ENCODE measurements around the gene VPS26A.

DNA sequence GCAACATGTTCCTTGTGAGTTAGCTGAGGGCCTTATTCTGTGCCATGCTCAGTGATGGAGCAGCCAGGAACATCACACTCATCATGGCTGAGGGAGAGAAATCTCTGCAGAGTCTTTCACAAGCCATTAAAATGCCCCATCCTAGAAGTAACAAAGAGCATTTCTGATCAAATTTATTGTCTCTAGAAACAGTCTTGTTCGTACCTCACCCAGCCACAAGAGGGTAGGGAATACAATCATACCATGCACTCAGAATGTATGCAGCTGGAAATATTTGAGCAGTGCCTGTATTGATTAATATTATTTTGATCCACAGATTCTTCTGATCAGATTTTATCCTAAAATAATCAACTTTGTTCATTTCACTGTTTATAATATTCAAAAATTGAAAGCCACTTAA, 17.3 kb downstream of the VPS26A start:
- TF ChIP-seq, protein P1, sequence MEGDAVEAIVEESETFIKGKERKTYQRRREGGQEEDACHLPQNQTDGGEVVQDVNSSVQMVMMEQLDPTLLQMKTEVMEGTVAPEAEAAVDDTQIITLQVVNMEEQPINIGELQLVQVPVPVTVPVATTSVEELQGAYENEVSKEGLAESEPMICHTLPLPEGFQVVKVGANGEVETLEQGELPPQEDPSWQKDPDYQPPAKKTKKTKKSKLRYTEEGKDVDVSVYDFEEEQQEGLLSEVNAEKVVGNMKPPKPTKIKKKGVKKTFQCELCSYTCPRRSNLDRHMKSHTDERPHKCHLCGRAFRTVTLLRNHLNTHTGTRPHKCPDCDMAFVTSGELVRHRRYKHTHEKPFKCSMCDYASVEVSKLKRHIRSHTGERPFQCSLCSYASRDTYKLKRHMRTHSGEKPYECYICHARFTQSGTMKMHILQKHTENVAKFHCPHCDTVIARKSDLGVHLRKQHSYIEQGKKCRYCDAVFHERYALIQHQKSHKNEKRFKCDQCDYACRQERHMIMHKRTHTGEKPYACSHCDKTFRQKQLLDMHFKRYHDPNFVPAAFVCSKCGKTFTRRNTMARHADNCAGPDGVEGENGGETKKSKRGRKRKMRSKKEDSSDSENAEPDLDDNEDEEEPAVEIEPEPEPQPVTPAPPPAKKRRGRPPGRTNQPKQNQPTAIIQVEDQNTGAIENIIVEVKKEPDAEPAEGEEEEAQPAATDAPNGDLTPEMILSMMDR (IDR thresholded peaks at IDR 0.05): no peak
- TF ChIP-seq POLR2A (IDR thresholded peaks at IDR 0.05): no peak

Data from vagina (tissue), 2 donors.